PC-9 (cell line): ENCODE measurements around the gene TFF2.

Experiments
- EZH2 ChIP-seq: fragments of 200-600 bp; sonication (generic); IDR thresholded peaks from 2 replicates; pipeline ENCODE4 v1.8.0; 2017; ENCODE audit warnings: antibody characterized with exemption, low read depth
- TF ChIP-seq, protein P1 (sequence below): fragments of 200-600 bp; sonication (generic); conservative IDR thresholded peaks from 2 replicates; pipeline ENCODE4 v1.6.1; 2017; ENCODE audit warnings: mixed run types, antibody characterized with exemption, mild to moderate bottlenecking, moderate library complexity

DNA sequence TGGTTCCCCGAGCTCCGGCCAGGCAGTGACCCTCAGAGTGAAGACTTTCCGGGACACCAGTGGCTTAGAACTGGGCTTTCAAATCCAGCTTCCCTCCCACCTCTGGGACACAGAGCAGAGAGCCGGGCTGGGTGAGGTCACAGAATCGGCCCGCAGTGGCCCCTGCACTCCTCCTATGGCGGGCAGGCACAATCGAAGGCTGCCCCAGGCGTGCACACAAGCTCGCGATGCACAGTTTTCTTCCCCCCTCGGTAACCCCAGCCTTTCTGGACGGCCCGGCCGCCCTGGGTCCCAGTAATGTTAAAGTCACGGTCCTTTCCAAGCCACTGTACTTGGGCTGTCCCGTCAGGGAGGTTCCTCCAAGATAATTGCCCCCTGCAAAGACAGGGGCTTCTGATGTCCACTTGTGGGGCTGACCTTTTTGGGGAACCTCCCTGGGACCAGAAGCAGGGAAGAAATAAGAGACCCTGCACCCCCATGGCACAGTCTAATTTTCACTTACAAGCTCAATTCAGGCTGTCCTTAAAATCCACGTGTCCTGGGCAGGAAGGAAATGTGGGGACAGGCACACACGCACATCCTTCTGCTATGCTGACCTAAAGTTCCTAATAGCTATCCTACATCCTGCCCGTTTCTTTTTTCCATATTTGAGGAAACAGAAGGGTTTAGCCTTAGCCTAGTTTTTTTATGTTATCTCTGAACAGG, 49.3 kb downstream of the TFF2 start:
- TF ChIP-seq, protein P1, sequence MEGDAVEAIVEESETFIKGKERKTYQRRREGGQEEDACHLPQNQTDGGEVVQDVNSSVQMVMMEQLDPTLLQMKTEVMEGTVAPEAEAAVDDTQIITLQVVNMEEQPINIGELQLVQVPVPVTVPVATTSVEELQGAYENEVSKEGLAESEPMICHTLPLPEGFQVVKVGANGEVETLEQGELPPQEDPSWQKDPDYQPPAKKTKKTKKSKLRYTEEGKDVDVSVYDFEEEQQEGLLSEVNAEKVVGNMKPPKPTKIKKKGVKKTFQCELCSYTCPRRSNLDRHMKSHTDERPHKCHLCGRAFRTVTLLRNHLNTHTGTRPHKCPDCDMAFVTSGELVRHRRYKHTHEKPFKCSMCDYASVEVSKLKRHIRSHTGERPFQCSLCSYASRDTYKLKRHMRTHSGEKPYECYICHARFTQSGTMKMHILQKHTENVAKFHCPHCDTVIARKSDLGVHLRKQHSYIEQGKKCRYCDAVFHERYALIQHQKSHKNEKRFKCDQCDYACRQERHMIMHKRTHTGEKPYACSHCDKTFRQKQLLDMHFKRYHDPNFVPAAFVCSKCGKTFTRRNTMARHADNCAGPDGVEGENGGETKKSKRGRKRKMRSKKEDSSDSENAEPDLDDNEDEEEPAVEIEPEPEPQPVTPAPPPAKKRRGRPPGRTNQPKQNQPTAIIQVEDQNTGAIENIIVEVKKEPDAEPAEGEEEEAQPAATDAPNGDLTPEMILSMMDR = no peak
- TF ChIP-seq EZH2 = no peak
